Uterus (tissue), 2 donors: ENCODE measurements around the gene MAPKAPK2.

Source experiments
- CTCF ChIP-seq, 4 experiments: fragments of 200-600 bp in 2 of 4; fragments of 450-650 bp in 2 of 4; sonication (generic) in 2 of 4; IDR thresholded peaks; one replicate each; pipeline ENCODE4 v1.5.1; 2016 to 2019; ENCODE audit warnings: antibody characterized with exemption in 4 of 4, mild to moderate bottlenecking in 2 of 4, moderate library complexity in 1 of 4
- POLR2A ChIP-seq, 2 donors: fragments of 450-650 bp; IDR thresholded peaks; one replicate each; pipeline ENCODE4 v1.6.1; 2016; ENCODE audit warnings: antibody characterized with exemption in 2 of 2, mild to moderate bottlenecking in 1 of 2, moderate library complexity in 1 of 2

- no peak for TF ChIP-seq POLR2A (IDR thresholded peaks at IDR 0.05)
- no peak for TF ChIP-seq CTCF (IDR thresholded peaks at IDR 0.05)
These were observed 97.7 kb downstream of the MAPKAPK2 start for GRCh38 chr1:206782448-206782847.
